H1 (cell line): Measurements from ENCODE around the gene CDH10. TPM values are rescaled to one million over a fixed set of nuclear protein-coding genes. Genes with fewer than 3 reads are reported as not detected.
A peak's percentile ranks its signal among the peaks of the same experiment; 100 is the strongest.

Source experiments
- CTCF ChIA-PET: fragments of 300-600 bp; sonication (Branson Sonifier 250); formaldehyde crosslinking; loops from one replicate; lab custom pipeline; 2021; ENCODE audit not compliant: partially characterized antibody; lab: Charles Lee
- POLR2A ChIA-PET: fragments of 300-600 bp; sonication (Branson Sonifier 250); formaldehyde crosslinking; loops from one replicate; lab custom pipeline; 2021; ENCODE audit warnings: inconsistent platforms; ENCODE audit not compliant: partially characterized antibody; lab: Charles Lee
- DNase-seq, 2 experiments: peaks; one replicate each; pipeline versions ENCODE4 v3.0.0 to v3.0.0-alpha.2; 2010 to 2022; ENCODE audit warnings: low spot score in 2 of 2, low read depth in 1 of 2, mixed read lengths in 1 of 2
- FAIRE-seq: peaks from 2 replicates; lab custom pipeline; 2011; peaks lifted over from hg19 to GRCh38; lab: Jason Lieb, UNC
- H2AFZ ChIP-seq: 2 replicates; pipeline ENCODE4 v1.8.1; 2012; ENCODE audit warnings: low read length, inconsistent platforms
- H2AK5ac ChIP-seq: 2 replicates; pipeline ENCODE4 v1.6.1; 2013; ENCODE audit warnings: low read depth, low read length
- H2BK120ac ChIP-seq: replicated peaks from 2 replicates; pipeline ENCODE3; 2013; ENCODE audit warnings: low read depth, low read length, inconsistent platforms
- H2BK12ac ChIP-seq: 2 replicates; pipeline ENCODE4 v1.6.1; 2013; ENCODE audit warnings: low read depth, low read length
- H2BK15ac ChIP-seq: 2 replicates; pipeline ENCODE4 v1.6.1; 2013; ENCODE audit warnings: low read length
- H2BK20ac ChIP-seq: 2 replicates; pipeline ENCODE4 v1.6.1; 2013; ENCODE audit warnings: low read length
- H2BK5ac ChIP-seq: 2 replicates; pipeline ENCODE4 v1.6.1; 2013; ENCODE audit warnings: low read depth, low read length
- H3K14ac ChIP-seq: 2 replicates; pipeline ENCODE4 v1.6.1; 2013; ENCODE audit warnings: inconsistent platforms; ENCODE audit not compliant: insufficient read length
- H3K18ac ChIP-seq: 2 replicates; pipeline ENCODE4 v1.6.1; 2013; ENCODE audit warnings: low read length; ENCODE audit errors: extremely low read depth
- H3K23ac ChIP-seq: 2 replicates; pipeline ENCODE4 v1.6.1; 2013; ENCODE audit warnings: inconsistent platforms; ENCODE audit not compliant: insufficient read length
- H3K23me2 ChIP-seq: 2 replicates; pipeline ENCODE4 v1.6.1; 2013; ENCODE audit warnings: low read depth, low read length
- H3K27ac ChIP-seq: 2 replicates; pipeline ENCODE4 v1.6.1; 2011; ENCODE audit warnings: low read depth, low read length, inconsistent platforms
- H3K27me3 ChIP-seq, 4 experiments: replicated peaks in 1 of 4; 1 replicate in 1 of 4; 2 replicates in 3 of 4; pipeline versions ENCODE4 v1.6.1 to v1.8.1; 2011 to 2013; ENCODE audit warnings: low read length in 3 of 4, mild to moderate bottlenecking in 3 of 4, inconsistent platforms in 2 of 4, mixed read lengths in 2 of 4, moderate library complexity in 1 of 4; ENCODE audit not compliant: control insufficient read depth in 3 of 4, insufficient read depth in 3 of 4; ENCODE audit errors: extremely low read depth in 1 of 4
- H3K36me3 ChIP-seq, 4 experiments: 2 replicates each; pipeline versions ENCODE4 v1.6.1 to v1.8.1; 2011 to 2013; ENCODE audit warnings: mild to moderate bottlenecking in 4 of 4, low read length in 3 of 4, moderate library complexity in 2 of 4, control low read depth in 1 of 4, inconsistent platforms in 1 of 4; ENCODE audit not compliant: insufficient read depth in 4 of 4, control insufficient read depth in 2 of 4
- H3K4ac ChIP-seq: replicated peaks from 2 replicates; pipeline ENCODE3; 2013; ENCODE audit warnings: low read length, low read depth, mixed read lengths, inconsistent platforms; ENCODE audit not compliant: insufficient read length
- H3K4me1 ChIP-seq, 4 experiments: replicated peaks in 1 of 4; 1 replicate in 1 of 4; 2 replicates in 3 of 4; pipeline versions ENCODE4 v1.6.1 to v1.8.1; 2011 to 2013; ENCODE audit warnings: low read length in 3 of 4, inconsistent platforms in 2 of 4, mixed read lengths in 1 of 4; ENCODE audit not compliant: insufficient read depth in 4 of 4, control insufficient read depth in 3 of 4
- H3K4me2 ChIP-seq, 2 experiments: 2 replicates each; pipeline versions ENCODE4 v1.6.1 to v1.8.1; 2011 to 2013; ENCODE audit warnings: low read depth in 2 of 2, low read length in 2 of 2, control low read depth in 1 of 2, inconsistent platforms in 1 of 2, mild to moderate bottlenecking in 1 of 2; ENCODE audit not compliant: insufficient read depth in 1 of 2
- H3K4me3 ChIP-seq, 4 experiments: fragments of 200-600, 300-600 bp in 1 of 4; sonication (generic), shearing (Covaris generic), sonication (Bioruptor Twin) in 1 of 4; 2 replicates each; pipeline versions ENCODE4 v1.5.1 to v1.8.1; 2011 to 2016; ENCODE audit warnings: low read length in 4 of 4, low read depth in 3 of 4, control low read depth in 2 of 4, inconsistent platforms in 2 of 4, mild to moderate bottlenecking in 2 of 4, mixed read lengths in 1 of 4, moderate library complexity in 1 of 4; ENCODE audit not compliant: insufficient read depth in 2 of 4; ENCODE audit errors: extremely low read depth in 1 of 4
- H3K56ac ChIP-seq: replicated peaks from 2 replicates; pipeline ENCODE3; 2013; ENCODE audit warnings: low read depth, mild to moderate bottlenecking, mixed read lengths, low read length, inconsistent platforms; ENCODE audit not compliant: insufficient read length
- H3K79me1 ChIP-seq: 2 replicates; pipeline ENCODE4 v1.6.1; 2013; ENCODE audit warnings: low read depth, low read length, control low read depth
- H3K79me2 ChIP-seq, 2 experiments: 2 replicates each; pipeline versions ENCODE4 v1.6.1 to v1.8.1; 2012 to 2013; ENCODE audit warnings: low read length in 2 of 2, mild to moderate bottlenecking in 2 of 2, inconsistent platforms in 1 of 2; ENCODE audit not compliant: insufficient read depth in 2 of 2, control insufficient read depth in 1 of 2
- H3K9ac ChIP-seq, 4 experiments: replicated peaks in 1 of 4; 1 replicate in 1 of 4; 2 replicates in 3 of 4; pipeline versions ENCODE4 v1.6.1 to v1.8.1; 2011 to 2013; ENCODE audit warnings: low read depth in 3 of 4, low read length in 3 of 4, control low read depth in 2 of 4, mild to moderate bottlenecking in 2 of 4, moderate library complexity in 2 of 4, inconsistent platforms in 1 of 4; ENCODE audit errors: extremely low read depth in 1 of 4
- H3K9me3 ChIP-seq, 2 experiments: 2 replicates each; pipeline versions ENCODE4 v1.6.1 to v1.8.1; 2012 to 2013; ENCODE audit warnings: mild to moderate bottlenecking in 2 of 2, moderate library complexity in 2 of 2, control low read depth in 1 of 2, inconsistent platforms in 1 of 2, low read depth in 1 of 2, low read length in 1 of 2, mixed read lengths in 1 of 2; ENCODE audit not compliant: insufficient read depth in 2 of 2
- H4K20me1 ChIP-seq, 2 experiments: replicated peaks in 1 of 2; 2 replicates each; pipeline versions ENCODE3 to v1.8.1; 2011 to 2013; ENCODE audit warnings: inconsistent platforms in 2 of 2, low read length in 2 of 2, mild to moderate bottlenecking in 1 of 2; ENCODE audit not compliant: insufficient read depth in 2 of 2, control insufficient read depth in 1 of 2
- H4K5ac ChIP-seq: 2 replicates; pipeline ENCODE4 v1.6.1; 2013; ENCODE audit warnings: low read length, low read depth, mixed read lengths, inconsistent platforms; ENCODE audit not compliant: insufficient read length
- H4K8ac ChIP-seq: 2 replicates; pipeline ENCODE4 v1.8.0; 2013; ENCODE audit warnings: mild to moderate bottlenecking, moderate library complexity, low read length, inconsistent platforms; ENCODE audit not compliant: insufficient read depth; ENCODE audit errors: extremely low read depth
- H4K91ac ChIP-seq: replicated peaks from 2 replicates; pipeline ENCODE3; 2013; ENCODE audit warnings: low read length, mixed read lengths, inconsistent platforms; ENCODE audit not compliant: insufficient read length
- MAFK ChIP-seq: IDR thresholded peaks from 2 replicates; pipeline ENCODE4 v1.6.1; 2012; ENCODE audit warnings: low read depth, mild to moderate bottlenecking, improper control_type of control experiment, low read length
- YY1 ChIP-seq: IDR thresholded peaks from 2 replicates; pipeline ENCODE4 v1.6.1; 2011; ENCODE audit warnings: low read depth, mild to moderate bottlenecking, low read length
- WGBS, 2 experiments: shearing (Covaris generic) in 1 of 2; methylation state at CpG; one replicate each; pipeline versions ENCODE4 v1.1.6 to v1.1.7; 2013 to 2015; ENCODE audit warnings: low lambda C conversion rate in 2 of 2, mixed read lengths in 2 of 2, inconsistent platforms in 1 of 2, low coverage in 1 of 2, missing lambda C conversion rate in 1 of 2; ENCODE audit not compliant: insufficient replicate concordance in 2 of 2, insufficient coverage in 1 of 2, insufficient read length in 1 of 2; ENCODE audit errors: extremely low coverage in 1 of 2, missing lambda C conversion rate in 1 of 2; 5-methylcytosine and 5-hydroxymethylcytosine counted together
- polyA plus RNA-seq, 7 experiments: library from polyadenylated mRNA; depleted of rRNA in 3 of 7; stranded (reverse) in 5 of 7; unstranded in 2 of 7; fragments of >200 nt in 5 of 7; fragments of 200-250 nt in 2 of 7; gene quantifications; 1 replicate in 5 of 7; 2 replicates in 1 of 7; 4 replicates in 1 of 7; pipeline versions ENCODE4 v1.2.1 to v1.2.3, GENCODE V29; 2011 to 2013; ENCODE audit warnings: missing spikeins in 2 of 7, mixed read lengths in 2 of 7
- total RNA-seq: library from RNA; stranded (reverse); fragmentation: NEBNext Ultra II Directional; extraction: Animal tissue kit (Norgen Biotek cat#: 25700); gene quantifications from 2 replicates; pipeline ENCODE4 v1.2.1, GENCODE V29; 2021

CDH10 gene
- total and polyA plus RNA-seq, 2 of the 8 experiments (the other 6 are each of a cell fraction or from before 2014, with no cell fraction given), result 0.11 TPM; not detected in 1

DNA sequence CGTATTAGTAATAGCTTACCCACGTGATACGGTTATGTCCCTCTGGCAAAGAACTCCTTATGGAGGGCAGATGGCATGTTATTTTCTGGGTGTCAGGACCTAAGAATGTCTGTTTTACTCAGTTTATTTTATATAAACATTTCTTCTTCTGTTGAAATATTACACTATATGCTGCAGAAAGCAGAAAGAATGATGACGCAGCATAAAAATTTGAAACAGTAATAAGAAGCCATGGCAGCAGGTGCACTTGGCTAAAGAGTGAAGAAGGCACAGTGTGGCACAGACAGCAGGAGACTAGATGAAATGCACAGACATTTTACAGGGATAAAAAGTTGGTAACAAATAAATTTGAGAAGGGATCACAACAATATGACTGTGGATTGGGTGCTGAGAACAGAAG, 46.3 kb upstream of the CDH10 start:
- Histone ChIP-seq H4K5ac (no peak overlapping the region), H3K4me2 (no peak overlapping the region), H2BK120ac (no peak overlapping the region), H3K36me3 (no peaks in the 10 kb centered on the region), H3K4me1 (no peaks in the 10 kb centered on the region), H2AFZ (no peak overlapping the region), H4K20me1 (no peaks in the 10 kb centered on the region), H3K4me3 (no peak overlapping the region), H3K79me2 (no peaks in the 10 kb centered on the region), H2BK5ac (no peak overlapping the region), H2BK20ac (no peak overlapping the region), H3K27me3 (no peaks in the 10 kb centered on the region), H3K27ac (no peak overlapping the region), H2AK5ac (no peak overlapping the region), H3K56ac (no peak overlapping the region), H3K18ac (no peak overlapping the region), H3K9me3 (no peaks in the 10 kb centered on the region), H3K9ac (no peak overlapping the region), H3K14ac (no peak overlapping the region), H3K23ac (no peak overlapping the region), H4K8ac (no peak overlapping the region), H3K79me1 (no peaks in the 10 kb centered on the region), H2BK15ac (no peak overlapping the region), H4K91ac (no peak overlapping the region), H3K4ac (no peak overlapping the region), H3K23me2 (no peaks in the 10 kb centered on the region), H2BK12ac (no peak overlapping the region)
- FAIRE-seq (no peak), DNase-seq (no peak)
- TF ChIP-seq MAFK (peak; percentile 17; the same call in 1 of the 2 replicates), YY1 (no peak)
- ChIA-PET CTCF (interaction anchor here (1.4 to 1.9 kb wide), 2 partner anchors 15 to 71 kb away, joined by 4 read pairs; no protein-coding TSS in a partner anchor), POLR2A (no interaction called here)
- 92% methylated on average over 4 of the region's 4 CpGs; no CpG with 5 or more reads in 1 of the 2 experiments for WGBS, 2 experiments
